Activated naive CD8-positive, alpha-beta T cell (primary cell): ENCODE data around the gene ANKFY1.

Experiments
- H3K27ac Mint-ChIP-seq: one replicate; pipeline ENCODE4 v1.8.0; 2021; ENCODE audit warnings: mixed read lengths
- H3K27me3 Mint-ChIP-seq: one replicate; pipeline ENCODE4 v1.8.0; 2021; ENCODE audit warnings: mixed read lengths
- H3K36me3 Mint-ChIP-seq: one replicate; pipeline ENCODE4 v1.8.0; 2021; ENCODE audit warnings: mixed read lengths
- H3K4me1 Mint-ChIP-seq: one replicate; pipeline ENCODE4 v1.8.0; 2021; ENCODE audit warnings: low read depth, mixed read lengths
- H3K4me3 Mint-ChIP-seq: one replicate; pipeline ENCODE4 v1.8.0; 2021; ENCODE audit warnings: mild to moderate bottlenecking, mixed read lengths
- H3K9me3 Mint-ChIP-seq: one replicate; pipeline ENCODE4 v1.8.0; 2021; ENCODE audit warnings: low read depth, mixed read lengths

The ANKFY1 gene, protein sequence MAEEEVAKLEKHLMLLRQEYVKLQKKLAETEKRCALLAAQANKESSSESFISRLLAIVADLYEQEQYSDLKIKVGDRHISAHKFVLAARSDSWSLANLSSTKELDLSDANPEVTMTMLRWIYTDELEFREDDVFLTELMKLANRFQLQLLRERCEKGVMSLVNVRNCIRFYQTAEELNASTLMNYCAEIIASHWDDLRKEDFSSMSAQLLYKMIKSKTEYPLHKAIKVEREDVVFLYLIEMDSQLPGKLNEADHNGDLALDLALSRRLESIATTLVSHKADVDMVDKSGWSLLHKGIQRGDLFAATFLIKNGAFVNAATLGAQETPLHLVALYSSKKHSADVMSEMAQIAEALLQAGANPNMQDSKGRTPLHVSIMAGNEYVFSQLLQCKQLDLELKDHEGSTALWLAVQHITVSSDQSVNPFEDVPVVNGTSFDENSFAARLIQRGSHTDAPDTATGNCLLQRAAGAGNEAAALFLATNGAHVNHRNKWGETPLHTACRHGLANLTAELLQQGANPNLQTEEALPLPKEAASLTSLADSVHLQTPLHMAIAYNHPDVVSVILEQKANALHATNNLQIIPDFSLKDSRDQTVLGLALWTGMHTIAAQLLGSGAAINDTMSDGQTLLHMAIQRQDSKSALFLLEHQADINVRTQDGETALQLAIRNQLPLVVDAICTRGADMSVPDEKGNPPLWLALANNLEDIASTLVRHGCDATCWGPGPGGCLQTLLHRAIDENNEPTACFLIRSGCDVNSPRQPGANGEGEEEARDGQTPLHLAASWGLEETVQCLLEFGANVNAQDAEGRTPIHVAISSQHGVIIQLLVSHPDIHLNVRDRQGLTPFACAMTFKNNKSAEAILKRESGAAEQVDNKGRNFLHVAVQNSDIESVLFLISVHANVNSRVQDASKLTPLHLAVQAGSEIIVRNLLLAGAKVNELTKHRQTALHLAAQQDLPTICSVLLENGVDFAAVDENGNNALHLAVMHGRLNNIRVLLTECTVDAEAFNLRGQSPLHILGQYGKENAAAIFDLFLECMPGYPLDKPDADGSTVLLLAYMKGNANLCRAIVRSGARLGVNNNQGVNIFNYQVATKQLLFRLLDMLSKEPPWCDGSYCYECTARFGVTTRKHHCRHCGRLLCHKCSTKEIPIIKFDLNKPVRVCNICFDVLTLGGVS

DNA sequence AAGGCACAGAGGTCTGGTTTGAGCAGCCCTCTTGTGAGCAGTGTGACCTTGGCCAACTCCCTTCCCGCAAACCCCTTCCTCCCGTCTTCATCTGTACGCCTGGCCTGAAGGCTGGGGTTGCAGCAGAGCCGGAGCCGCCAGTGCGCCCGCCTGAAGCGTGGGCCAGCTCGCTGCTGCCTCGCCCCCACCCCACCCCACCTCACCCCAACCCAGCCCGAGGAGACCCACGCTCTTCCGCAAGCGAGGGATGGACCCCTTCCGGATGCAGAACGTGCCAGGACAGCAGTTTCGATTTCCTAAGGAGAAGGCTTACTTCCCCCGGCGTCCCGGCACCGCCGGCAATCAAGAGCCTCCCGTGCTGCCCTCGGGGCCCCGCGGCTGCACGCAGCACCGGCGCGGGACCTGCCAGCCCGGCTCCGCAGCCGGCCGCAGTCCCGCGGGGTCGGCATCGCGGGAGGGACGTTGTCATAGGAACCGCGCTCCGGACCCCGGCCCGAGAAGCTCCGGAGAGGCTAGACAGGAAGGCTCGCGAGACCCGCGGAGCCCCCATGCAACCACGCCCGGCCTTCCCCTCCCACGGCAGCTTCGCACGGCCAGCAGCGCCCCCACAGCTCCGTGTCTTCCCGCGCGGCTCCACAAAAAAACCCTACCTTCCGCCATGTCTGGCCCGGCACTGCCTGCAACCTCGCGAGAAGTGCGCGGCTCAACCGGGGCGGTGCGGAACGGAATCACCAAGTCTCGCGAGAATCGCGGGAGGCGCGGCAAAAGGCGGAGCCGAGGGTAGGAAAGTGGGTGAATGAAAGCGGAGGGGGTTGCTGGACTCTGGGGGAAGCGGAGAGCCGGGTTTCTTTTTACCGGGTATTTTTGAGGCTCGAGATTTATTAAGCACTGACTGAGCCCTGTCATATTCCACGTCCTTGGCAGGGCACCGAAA, at the start of gene ANKFY1:
Gene ANKFY1 (minus strand): TSS at position 698 of the 934 bp plus-strand sequence. CDS start 38 bp downstream, at position 660.
- peaks cover 40% of the 10 kb centered on the region for H3K4me1 Mint-ChIP-seq
- H3K36me3 Mint-ChIP-seq, result peaks cover 11% of the 10 kb centered on the region
- H3K4me3 Mint-ChIP-seq, result peak within 1 kb of the TSS; percentile 96
- H3K27ac Mint-ChIP-seq, result peak within 1 kb of the TSS; percentile 94
- no peaks in the 10 kb centered on the region for H3K27me3 Mint-ChIP-seq
- no peaks in the 10 kb centered on the region for H3K9me3 Mint-ChIP-seq

DNA sequence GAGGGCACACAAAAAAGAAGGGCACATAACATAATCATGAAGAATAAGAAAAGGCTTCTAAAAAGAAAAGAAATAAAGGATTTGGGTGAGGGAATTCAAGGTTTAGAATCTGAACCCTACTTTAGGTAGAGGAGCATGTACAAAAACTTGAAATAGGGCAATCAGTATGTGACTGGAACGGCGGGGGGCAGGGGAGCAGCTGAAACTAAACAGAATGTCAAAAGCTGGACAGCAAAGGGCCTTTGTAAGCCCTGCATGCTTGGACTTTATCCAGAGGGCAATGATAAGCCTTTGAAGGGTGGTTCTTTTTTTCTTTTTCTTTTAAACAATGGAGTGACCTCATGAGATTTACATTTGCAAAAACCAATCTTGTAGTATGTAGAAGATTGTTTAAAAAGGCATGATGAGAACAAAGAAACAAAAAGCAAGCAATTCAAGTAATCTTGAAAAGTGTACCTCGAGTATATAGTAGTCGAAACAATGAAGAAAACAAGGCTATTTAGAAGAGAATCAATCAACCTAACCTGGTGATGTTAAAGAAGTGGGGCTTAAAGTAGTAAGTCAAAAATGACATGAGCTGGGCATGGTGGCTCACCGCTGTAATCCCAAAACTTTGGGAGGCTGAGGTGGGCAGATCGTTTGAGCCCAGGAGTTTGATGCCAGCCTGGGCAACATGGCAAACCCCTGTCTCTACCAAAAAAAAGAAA, 46.7 kb upstream of the ANKFY1 start:
- H3K27me3 Mint-ChIP-seq, result no peaks in the 10 kb centered on the region
- H3K4me3 Mint-ChIP-seq, result no peak overlapping the region
- peak overlapping the region; percentile 31 for H3K27ac Mint-ChIP-seq
- H3K9me3 Mint-ChIP-seq, result no peaks in the 10 kb centered on the region
- H3K4me1 Mint-ChIP-seq, result peaks cover 63% of the 10 kb centered on the region
- H3K36me3 Mint-ChIP-seq, result peaks cover 3% of the 10 kb centered on the region

DNA sequence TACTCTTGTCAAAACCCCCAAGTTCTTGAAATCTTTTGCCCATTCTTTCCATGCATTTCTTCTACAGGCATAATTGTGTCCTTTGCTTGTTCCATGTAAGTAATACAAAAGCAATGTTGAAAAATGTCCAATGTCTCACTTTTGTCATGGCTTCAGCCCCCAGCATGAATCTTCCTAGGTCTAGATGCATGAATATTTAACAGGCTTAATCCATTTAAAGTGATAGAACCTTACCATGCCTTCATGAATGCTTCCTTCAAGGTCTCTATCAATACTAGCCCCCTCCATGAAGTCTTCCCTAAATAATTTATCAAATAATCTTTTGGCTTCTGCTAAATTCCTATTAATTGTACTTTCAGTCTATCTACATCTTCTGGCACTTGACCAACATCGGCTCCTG, 46.1 kb upstream of the ANKFY1 start:
- H3K27ac Mint-ChIP-seq, result peak overlapping the region; percentile 31
- no peak overlapping the region for H3K4me3 Mint-ChIP-seq
- peaks cover 61% of the 10 kb centered on the region for H3K4me1 Mint-ChIP-seq
- peaks cover 3% of the 10 kb centered on the region for H3K36me3 Mint-ChIP-seq
- H3K9me3 Mint-ChIP-seq, result no peaks in the 10 kb centered on the region
- no peaks in the 10 kb centered on the region for H3K27me3 Mint-ChIP-seq

DNA sequence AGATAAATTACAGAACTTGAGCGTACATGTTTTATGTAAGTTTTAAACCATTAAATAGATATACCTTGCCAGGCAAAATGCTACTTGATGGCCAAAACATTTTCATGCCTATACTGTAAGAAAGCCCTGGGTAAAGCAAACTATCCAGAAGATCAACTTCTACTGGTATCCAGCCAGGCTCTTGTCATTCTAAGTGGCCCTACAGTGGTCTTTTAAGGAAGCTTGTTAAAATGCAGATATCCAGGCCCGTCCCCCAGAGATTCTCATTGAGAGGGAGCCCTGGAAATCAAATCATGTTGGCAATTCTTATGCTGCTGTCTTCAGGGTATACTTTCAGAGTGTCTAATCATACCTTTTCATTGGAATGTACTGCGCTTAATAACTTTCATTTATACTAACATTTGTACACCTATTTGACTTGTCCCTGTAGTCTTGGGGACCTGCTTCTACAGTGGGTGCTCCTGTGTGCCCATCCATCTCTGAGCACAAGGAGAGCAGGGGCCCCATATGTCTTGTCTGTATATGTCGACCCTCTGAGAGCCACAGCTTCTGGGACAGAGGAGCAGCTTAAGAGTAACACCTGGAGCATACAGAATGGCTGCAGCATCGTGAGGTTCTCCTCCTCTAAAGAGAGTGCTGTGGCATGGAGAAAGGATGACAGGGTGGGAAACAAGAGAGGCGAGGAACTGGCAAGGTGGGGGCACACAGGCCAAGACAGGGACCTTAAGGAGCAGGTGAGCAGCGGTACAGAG, 43.6 kb upstream of the ANKFY1 start:
- H3K36me3 Mint-ChIP-seq, result peaks cover 3% of the 10 kb centered on the region
- H3K27me3 Mint-ChIP-seq, result no peaks in the 10 kb centered on the region
- H3K4me3 Mint-ChIP-seq, result no peak overlapping the region
- peak overlapping the region; percentile 28 for H3K27ac Mint-ChIP-seq
- peaks cover 41% of the 10 kb centered on the region for H3K4me1 Mint-ChIP-seq
- H3K9me3 Mint-ChIP-seq, result no peaks in the 10 kb centered on the region

DNA sequence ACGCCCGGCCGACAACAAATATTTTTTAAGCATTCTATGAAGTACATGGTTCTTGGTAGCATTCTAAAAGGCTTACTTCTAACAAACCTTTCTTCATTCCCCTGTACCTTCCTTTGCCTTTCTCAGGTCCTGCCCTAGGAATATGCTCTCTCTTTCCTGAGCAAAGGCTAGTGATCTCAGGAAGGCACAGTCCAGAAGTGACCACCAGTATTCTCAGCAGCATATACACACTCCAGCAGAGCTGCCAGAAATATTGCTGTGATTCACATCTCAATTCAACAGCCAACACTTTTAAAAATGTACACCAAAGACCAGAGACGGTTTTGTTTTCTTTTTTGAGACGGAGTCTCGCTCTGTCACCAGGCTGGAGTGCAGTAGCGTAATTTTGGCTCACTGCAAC, 41.4 kb upstream of the ANKFY1 start:
- H3K4me3 Mint-ChIP-seq, result no peak overlapping the region
- no peaks in the 10 kb centered on the region for H3K9me3 Mint-ChIP-seq
- H3K27me3 Mint-ChIP-seq, result no peaks in the 10 kb centered on the region
- no peak overlapping the region for H3K27ac Mint-ChIP-seq
- H3K4me1 Mint-ChIP-seq, result peaks cover 24% of the 10 kb centered on the region
- no peaks in the 10 kb centered on the region for H3K36me3 Mint-ChIP-seq

DNA sequence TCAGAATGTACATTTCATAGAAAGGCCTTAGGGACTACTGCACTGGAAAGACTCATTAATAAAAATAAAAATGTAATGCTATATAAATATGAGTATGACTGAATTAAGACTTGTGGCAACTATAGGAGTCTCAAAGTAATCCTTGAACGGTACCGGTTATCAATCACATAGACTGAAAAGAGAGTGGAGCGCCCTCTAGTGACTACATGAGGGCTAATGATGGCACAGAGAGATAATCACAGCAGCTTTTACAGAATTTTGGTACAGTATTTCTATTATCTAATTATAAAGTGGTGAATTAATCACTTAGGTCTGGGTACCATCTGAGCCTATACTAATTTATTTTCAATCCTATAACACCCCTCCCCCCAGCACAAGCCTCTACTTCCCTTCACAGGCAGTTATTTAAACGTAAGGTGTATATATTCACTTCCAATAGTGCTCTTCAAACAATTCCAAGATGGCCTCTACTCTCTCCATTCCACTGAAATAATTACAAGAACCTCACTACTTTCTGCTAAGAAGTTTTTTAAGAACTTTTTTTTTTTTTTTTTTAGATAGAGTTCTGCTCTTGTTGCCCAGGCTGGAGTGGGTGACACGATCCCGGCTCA, 40.7 kb upstream of the ANKFY1 start:
- Mint-ChIP-seq H3K9me3 (no peaks in the 10 kb centered on the region), H3K4me3 (no peak overlapping the region), H3K27me3 (no peaks in the 10 kb centered on the region), H3K36me3 (no peaks in the 10 kb centered on the region), H3K4me1 (peaks cover 17% of the 10 kb centered on the region), H3K27ac (no peak overlapping the region)

DNA sequence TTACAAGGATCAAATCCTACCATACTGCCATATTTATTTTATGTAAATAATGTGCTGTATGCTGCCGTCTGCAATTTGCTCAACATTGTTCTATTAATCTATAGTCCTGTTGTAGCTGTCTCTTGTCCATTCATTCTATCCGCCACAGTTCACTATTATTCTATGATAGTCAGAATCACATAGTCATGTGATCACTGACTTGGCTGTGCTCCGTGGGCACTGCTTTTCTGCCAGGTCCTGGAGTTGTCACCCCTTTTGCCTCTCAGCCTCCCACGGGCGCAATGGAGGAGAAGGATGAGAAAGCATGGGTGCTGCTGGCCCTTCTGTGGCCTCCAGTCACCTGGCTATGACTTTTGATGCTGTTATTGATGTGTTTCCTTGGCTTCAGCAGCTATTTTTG, 37.3 kb upstream of the ANKFY1 start:
- no peaks in the 10 kb centered on the region for H3K9me3 Mint-ChIP-seq
- H3K4me3 Mint-ChIP-seq, result no peak overlapping the region
- H3K27ac Mint-ChIP-seq, result no peak overlapping the region
- no peaks in the 10 kb centered on the region for H3K27me3 Mint-ChIP-seq
- H3K4me1 Mint-ChIP-seq, result peaks cover 11% of the 10 kb centered on the region
- H3K36me3 Mint-ChIP-seq, result no peaks in the 10 kb centered on the region

DNA sequence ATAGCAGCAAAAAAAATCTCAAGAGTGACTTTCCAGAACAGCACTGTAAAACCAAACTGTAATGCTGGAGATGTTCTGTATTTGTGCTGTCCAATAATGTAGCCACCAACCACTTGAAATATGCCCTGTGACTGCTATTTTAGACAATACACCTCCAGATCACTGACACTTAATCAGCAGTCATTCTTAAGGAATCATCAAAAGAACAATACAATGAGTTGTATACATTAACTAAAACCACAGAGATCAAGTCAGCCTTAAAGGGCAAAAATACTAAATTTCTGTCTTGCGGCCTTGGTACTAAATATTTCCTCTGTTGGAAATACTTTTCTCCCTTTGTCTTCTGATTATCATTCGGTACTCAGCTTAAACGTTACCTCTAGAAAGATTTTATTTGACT, 33.6 kb upstream of the ANKFY1 start:
- H3K27me3 Mint-ChIP-seq, result no peaks in the 10 kb centered on the region
- H3K27ac Mint-ChIP-seq, result peak overlapping the region; percentile 13
- H3K4me1 Mint-ChIP-seq, result peaks cover 7% of the 10 kb centered on the region
- H3K4me3 Mint-ChIP-seq, result no peak overlapping the region
- no peaks in the 10 kb centered on the region for H3K9me3 Mint-ChIP-seq
- no peaks in the 10 kb centered on the region for H3K36me3 Mint-ChIP-seq

DNA sequence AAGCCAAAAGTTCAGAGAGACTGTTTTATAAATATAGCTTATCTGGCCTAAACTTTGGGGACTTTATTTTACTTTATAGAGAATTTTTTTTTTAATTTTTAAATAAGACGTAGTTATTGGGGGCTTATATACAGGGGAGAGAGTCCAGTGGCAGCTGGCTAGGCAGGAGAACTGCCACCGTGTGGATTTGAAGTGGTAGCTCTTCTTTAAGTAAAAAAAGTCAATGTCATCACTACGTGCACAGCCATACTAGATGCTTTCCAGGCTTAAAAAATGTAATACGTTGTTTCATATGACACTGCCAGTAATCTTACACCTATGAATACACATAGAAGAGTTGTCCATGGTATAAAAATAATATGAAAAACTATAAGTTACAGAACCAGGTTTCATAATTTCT, 31.9 kb upstream of the ANKFY1 start:
- Mint-ChIP-seq H3K36me3 (no peaks in the 10 kb centered on the region), H3K9me3 (no peaks in the 10 kb centered on the region), H3K4me1 (peaks cover 7% of the 10 kb centered on the region), H3K27ac (no peak overlapping the region), H3K4me3 (no peak overlapping the region), H3K27me3 (no peaks in the 10 kb centered on the region)

DNA sequence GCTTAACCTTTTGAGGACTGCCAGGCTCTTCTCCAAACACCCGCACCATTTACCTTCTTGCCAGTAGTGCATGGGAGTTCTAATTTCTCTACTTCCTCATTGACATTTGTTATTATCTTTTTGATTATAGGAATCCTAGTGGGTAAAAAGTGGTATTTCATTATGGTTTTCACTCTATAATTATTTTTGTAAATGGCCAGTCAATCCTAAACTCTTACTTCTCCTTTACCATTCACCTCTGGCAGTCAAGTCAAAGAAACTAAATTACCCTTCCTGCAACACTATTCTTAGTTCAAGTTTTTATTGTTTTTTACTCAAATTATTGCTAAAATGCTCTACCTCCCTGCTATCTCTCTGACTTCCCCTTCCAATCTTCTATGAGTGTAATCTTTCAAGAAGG, 29.8 kb upstream of the ANKFY1 start:
- Mint-ChIP-seq H3K4me3 (no peak overlapping the region), H3K27ac (no peak overlapping the region), H3K4me1 (peaks cover 7% of the 10 kb centered on the region), H3K27me3 (no peaks in the 10 kb centered on the region), H3K36me3 (peaks cover under 1% of the 10 kb centered on the region), H3K9me3 (no peaks in the 10 kb centered on the region)

DNA sequence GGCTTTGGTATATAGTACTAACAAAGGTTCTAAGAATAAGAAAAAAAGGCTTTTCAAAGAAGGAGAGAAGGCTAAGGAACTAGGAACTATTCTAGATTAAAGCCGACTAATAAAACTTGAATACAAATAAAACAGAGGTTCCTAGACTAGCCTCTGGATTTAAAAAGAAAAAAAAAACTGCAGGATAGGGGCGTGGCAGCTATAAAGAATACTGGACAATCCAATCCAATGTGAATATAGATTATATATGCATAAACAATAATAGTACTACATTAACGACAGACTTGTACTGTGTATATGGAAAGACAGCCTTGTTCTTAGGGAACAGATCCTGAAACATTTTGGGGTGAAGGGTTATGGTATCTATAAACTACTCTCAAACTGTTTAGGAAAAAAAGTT, 23.9 kb upstream of the ANKFY1 start:
- Mint-ChIP-seq H3K27me3 (no peaks in the 10 kb centered on the region), H3K9me3 (no peaks in the 10 kb centered on the region), H3K36me3 (peaks cover 3% of the 10 kb centered on the region)

DNA sequence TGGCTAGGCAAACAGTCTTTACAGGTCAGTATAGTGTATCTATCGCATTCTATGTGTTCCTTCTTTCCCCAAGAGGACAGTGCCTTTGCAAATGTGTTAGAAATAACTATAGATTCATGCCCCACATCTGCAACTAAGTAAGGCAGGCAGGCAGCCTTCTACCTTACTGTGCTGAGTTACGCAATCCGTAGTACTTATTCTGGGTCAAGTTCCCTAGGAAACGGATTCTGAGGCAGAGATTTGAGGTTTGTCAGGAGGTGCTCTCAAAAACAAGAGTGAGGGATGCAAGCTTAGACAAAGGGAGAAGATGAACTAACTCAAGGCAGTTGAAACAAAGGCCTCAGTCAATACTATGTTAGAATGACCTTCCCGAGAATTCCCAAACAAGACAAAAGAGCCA, 12.7 kb upstream of the ANKFY1 start:
- Mint-ChIP-seq H3K27me3 (no peaks in the 10 kb centered on the region), H3K36me3 (peaks cover 6% of the 10 kb centered on the region), H3K9me3 (no peaks in the 10 kb centered on the region), H3K4me1 (peaks cover 3% of the 10 kb centered on the region), H3K4me3 (no peak overlapping the region), H3K27ac (peak overlapping the region; percentile 41)

More for the DNA sequence above, 23.9 kb upstream of the ANKFY1 start:
- no peak overlapping the region for H3K4me3 Mint-ChIP-seq
- H3K27ac Mint-ChIP-seq, result no peak overlapping the region
- H3K4me1 Mint-ChIP-seq, result peaks cover 2% of the 10 kb centered on the region

DNA sequence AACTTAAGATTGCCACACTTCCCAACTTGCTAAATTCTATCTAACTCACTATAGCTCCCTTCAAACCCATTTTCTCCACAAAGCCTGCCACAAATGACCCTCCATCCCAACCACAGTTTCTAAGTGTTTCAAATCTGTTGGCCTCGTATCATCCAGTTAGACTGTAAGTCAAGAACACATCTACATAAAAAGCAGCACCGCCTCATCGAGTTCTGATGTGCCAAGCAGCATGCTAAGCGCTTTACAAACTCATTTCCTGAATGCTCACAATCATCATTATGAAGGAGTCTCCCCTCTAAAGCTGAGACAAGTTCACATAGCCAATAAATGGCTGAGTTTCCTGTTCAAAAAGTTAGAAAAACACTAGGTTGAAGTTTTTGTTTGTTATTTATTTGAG, 9.2 kb upstream of the ANKFY1 start:
- no peaks in the 10 kb centered on the region for H3K9me3 Mint-ChIP-seq
- peaks cover 2% of the 10 kb centered on the region for H3K4me1 Mint-ChIP-seq
- H3K27me3 Mint-ChIP-seq, result no peaks in the 10 kb centered on the region
- H3K4me3 Mint-ChIP-seq, result no peak overlapping the region
- H3K27ac Mint-ChIP-seq, result peak overlapping the region; percentile 35
- no peaks in the 10 kb centered on the region for H3K36me3 Mint-ChIP-seq
